ENCODE results near the gene YIF1B.

Gene YIF1B

DNA sequence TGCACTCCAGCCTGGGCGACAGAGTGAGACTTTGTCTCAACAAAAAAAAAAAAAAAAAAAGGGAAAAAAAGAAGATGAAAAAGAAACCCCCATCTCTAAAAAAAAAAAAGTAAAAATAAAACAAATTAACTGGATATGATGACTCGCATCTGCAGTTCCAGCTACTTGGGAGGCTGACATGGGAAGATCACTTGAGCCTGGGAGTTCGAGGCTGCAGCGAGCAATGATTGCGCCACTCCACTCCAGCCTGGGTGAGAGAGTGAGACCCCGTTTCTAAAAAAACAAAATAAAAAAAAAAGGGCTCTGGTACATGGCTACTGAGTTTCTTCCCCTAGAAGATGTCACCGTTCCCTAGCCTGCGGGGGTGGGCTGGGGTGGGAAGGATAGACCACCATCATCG is 17.5 kb upstream of the YIF1B start:
- DNase-seq = no peak

DNA sequence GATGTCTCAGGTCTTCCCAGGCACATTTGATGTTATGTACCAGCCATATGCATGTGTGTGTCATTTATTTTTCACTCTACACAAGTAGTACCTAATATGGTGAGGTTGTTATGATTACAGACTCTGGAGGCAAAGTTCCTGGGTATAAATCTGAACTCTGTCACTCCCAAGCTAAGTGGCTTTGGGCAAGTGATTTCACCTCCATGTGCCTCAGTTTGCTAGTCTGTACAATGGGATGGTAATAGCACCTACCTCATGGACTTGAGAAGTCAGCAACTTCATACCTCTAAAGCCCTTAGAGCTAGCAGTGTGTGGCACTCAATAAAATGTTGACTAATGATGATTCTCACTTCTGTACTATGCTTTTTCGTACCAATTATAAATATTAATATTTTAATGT is 16.0 kb upstream of the YIF1B start:
- DNase-seq = no peak

GRCh38 chr19:38329651-38330050 is 13.9 kb upstream of the YIF1B start:
- DNase-seq = no peak

DNA sequence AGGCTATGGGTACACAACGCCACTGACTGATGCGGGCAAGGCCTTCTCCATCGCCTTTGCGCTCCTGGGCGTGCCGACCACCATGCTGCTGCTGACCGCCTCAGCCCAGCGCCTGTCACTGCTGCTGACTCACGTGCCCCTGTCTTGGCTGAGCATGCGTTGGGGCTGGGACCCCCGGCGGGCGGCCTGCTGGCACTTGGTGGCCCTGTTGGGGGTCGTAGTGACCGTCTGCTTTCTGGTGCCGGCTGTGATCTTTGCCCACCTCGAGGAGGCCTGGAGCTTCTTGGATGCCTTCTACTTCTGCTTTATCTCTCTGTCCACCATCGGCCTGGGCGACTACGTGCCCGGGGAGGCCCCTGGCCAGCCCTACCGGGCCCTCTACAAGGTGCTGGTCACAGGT is 10.8 kb upstream of the YIF1B start:
- DNase-seq = no peak

GRCh38 chr19:38324431-38324830 is 8.7 kb upstream of the YIF1B start:
- DNase-seq = no peak

GRCh38 chr19:38323291-38323690 is 7.5 kb upstream of the YIF1B start:
- no peak for DNase-seq

GRCh38 chr19:38321646-38322196 is 6.0 kb upstream of the YIF1B start:
- DNase-seq = no peak

DNA sequence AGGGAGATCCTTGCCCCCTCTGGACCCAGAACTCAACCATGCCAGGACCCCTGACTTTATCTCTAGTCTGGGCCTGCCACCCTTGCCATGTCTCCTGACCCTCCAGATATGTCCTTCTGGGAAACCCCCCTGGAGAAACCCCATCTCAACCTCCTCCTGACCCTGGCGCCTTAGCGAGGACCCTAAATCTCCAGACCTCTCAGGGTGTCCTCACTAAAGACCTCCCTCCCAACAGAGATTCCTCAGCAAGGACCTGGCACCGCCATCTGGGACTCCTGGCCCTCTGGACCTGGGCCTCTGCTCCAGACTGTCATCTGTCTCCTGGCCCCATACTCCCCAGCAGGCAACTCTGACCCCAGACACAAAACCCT is 5.2 kb upstream of the YIF1B start:
- DNase-seq = no peak

DNA sequence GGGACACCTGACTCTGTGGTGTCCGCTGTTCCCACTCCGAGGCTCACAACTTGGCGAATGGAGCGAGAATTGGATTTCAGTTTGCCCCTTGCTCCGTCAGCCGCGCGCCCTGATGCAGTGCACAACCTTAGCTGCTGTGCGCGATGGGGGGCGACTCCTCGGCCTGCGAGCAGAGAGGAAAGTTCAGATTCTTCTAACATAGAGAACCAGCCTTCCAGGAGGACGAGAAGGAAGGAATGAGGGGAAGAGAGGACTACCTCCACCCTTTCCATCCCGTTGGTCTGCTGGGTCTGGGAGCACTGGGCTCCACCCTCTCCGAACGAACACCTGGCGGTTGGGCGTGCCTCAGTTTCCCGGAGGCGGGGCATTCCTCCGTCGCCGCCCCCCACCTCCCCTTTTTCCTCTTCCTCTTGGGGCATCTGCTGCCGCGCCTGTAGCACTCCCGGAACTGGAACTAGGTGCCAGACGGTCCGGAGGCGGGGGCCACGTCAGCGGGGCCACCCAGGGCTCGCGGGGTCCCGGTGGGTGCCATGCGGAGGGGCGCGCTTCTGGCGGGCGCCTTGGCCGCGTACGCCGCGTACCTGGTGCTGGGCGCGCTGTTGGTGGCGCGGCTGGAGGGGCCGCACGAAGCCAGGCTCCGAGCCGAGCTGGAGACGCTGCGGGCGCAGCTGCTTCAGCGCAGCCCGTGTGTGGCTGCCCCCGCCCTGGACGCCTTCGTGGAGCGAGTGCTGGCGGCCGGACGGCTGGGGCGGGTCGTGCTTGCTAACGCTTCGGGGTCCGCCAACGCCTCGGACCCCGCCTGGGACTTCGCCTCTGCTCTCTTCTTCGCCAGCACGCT is 3.9 kb upstream of the YIF1B start, which contains the start of gene KCNK6:
TSS of gene KCNK6 (plus strand) at position 425 of the 838 bp plus-strand sequence. CDS start at position 531, 106 bp downstream.
- no peak for DNase-seq

DNA sequence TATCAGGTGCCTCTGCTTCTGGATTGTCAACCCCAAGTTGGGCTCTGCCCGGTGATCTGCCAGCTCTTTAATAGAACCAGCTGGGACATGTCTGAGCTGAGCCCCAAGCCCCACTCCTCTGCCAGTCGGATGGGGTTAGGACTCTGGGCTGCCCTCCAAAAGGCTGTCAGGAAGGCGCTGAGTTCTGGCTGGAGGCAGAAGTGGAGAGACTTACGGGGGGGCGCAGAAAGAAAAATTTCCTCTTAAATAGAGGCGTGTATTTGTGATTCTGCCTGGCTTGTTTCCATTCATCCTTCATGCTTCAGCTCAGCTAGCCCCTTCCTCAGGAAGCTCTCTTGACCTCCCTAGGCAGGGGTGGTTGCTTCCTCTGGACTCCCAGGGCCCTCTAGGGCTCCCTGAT is 2.9 kb upstream of the YIF1B start:
- DNase-seq = no peak

- no peak for DNase-seq
Observed at GRCh38 chr19:38317104-38317612, 1.4 kb upstream of the YIF1B start.

- no peak for DNase-seq
Observed at GRCh38 chr19:38316477-38317067, 825 bp upstream of the YIF1B start.

- DNase-seq = no peak
Observed at GRCh38 chr19:38310986-38311385, 4.8 kb downstream of the YIF1B start.

DNA sequence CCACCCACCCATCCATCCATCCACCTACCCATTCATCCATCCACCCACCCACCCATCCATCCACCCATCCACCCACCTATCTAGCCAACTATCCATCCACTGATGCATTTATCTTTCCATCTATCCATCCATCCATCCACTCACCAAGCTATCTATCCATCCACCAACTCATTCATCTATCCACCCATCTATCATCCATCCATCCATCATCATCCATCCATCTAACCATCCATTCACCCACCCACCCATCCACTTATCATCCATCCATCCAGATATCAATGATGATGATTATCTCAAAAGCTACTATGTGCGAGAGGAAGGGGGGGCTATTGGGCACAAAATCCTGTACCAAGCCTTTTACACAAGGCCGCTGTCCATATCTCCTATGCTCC is 5.5 kb downstream of the YIF1B start:
- no peak for DNase-seq

DNA sequence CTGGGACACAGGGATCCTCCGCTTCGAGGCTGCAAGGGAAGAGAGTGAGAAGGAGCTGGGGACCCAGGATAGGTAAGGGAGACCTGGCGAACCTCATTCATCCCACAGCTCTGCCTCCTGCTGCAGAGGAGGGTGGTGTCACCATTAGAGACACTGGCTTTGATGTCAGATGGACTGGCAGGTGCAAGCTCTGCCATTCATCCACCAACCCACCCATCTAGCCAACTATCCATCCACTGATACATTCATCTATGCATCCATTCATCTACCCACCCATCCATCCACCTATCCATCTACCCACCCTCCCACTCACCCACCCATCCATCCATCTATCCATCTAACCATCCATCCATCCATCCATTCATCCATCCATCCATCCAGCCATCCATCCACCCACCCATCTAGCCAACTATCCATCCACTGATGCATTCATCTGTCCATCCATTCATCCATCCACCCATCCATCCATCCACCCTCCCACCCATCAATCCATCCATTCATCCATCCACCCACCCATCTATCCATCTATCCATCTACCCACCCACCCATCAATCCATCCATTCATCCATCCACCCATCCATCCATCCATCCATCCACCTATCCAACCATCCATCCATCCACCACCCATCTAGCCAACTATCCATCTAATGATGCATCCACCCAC is 6.0 kb downstream of the YIF1B start:
- DNase-seq = no peak

GRCh38 chr19:38308926-38309614 is 6.7 kb downstream of the YIF1B start:
- no peak for DNase-seq

DNA sequence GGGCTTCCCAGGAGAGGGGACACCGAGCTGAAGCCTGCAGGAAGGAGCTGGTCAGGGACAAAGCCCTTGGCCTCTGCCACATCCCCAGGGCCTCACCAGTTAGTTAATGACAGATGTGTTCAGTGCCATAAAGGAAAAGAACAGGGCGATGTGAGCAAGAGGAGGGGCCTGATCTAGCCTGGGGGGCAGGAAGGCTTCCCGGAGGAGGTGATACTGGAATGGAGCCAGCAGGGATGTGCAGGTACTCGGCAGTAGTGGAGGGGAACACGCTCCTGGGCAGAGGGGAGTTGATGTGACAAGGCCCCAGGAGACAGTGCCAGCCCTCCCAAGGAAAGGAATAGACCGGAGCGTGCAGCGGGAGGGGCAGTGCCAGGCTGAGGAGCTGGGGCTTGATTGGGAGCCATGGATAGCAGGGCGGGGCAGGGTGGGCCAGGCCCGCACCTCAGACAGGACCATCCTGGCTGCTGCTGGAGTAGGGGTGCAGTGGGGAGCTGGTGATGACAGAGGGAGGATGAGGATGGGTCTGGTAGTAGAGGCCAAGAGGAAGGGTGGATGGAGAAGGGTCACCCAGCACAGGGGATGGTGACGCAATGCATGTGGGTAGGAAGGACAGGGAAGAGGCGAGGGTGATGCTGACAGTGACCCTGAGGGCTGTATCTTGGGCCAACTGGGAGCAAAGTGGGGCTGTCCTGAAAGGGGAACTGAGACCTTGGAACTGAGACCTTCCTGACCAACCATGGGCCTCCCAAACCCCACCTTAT is 7.6 kb downstream of the YIF1B start:
- no peak for DNase-seq

DNA sequence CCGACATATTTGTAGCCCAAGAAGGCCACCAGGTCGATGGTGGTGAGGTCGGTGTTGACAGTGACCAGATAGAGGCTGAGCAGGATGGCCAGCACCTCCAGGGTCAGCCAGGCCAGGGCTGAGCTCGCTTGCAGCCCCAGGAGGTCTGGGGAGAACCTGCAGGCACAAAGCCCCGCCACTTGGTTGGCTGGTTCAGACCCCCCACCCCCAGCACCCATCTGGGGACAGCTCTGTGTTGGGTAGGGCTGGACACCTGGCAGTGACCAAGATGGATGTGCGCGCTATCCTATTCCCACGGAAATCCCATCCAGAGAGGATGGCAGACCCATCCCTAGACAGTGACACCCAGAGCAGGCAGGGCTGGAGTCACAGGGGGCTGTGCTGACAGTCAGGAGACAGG is 8.2 kb downstream of the YIF1B start:
- DNase-seq = no peak

- DNase-seq = no peak
Observed at GRCh38 chr19:38307076-38307475, 8.7 kb downstream of the YIF1B start.

GRCh38 chr19:38306236-38306635 is 9.5 kb downstream of the YIF1B start:
- no peak for DNase-seq

GRCh38 chr19:38304866-38305429 is 10.8 kb downstream of the YIF1B start:
- no peak for DNase-seq

DNA sequence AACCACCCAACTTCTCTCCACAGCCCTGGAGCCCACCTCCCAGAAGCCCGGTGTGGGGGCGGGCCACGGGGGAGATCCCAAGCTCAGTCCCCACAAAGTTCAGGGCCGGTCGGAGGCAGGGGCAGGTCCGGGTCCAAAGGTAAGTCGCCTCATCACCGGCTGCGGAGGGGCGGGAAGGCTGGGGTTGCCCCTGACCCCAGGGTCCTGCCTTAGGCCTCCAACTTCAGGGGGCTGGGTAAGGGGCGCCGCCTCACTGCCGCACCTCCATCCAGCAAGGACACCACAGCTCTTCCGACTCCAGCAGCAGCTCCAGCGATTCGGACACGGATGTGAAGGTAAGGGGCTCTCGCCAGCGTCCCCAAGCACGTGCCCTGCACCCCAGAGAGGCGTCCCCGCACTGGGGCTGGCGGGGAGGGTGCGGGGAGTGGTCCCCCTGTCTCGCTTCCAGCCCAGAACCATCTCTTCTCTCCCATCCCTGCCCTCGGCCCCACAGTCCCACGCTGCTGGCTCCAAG is 11.3 kb downstream of the YIF1B start:
- DNase-seq = no peak

Data from amniotic stem cell (primary cell).